HG03103 (cell line): ENCODE data around the gene LTBP3.
A peak's percentile ranks its signal among the peaks of the same experiment; 100 is the strongest.

ENCODE experiments used
- ATAC-seq: cut with Tn5 transposase; IDR thresholded peaks from one replicate; pipeline ENCODE4 v1.9.1; 2021; ENCODE audit warnings: low read depth; ENCODE audit not compliant: unreplicated experiment

LTBP3 gene

GRCh38 chr11:65558002-65558929 is at the start of gene LTBP3:
LTBP3 (minus strand) TSS chr11:65558359; CDS start chr11:65557959, 400 bp downstream.
- ATAC-seq, result no peak

GRCh38 chr11:65606876-65607613 is 48.9 kb upstream of the LTBP3 start:
- no peak for ATAC-seq

- ATAC-seq, result no peak
Observed at GRCh38 chr11:65604258-65604657, 46.1 kb upstream of the LTBP3 start.

GRCh38 chr11:65599955-65600246 is 41.7 kb upstream of the LTBP3 start:
- no peak for ATAC-seq

DNA sequence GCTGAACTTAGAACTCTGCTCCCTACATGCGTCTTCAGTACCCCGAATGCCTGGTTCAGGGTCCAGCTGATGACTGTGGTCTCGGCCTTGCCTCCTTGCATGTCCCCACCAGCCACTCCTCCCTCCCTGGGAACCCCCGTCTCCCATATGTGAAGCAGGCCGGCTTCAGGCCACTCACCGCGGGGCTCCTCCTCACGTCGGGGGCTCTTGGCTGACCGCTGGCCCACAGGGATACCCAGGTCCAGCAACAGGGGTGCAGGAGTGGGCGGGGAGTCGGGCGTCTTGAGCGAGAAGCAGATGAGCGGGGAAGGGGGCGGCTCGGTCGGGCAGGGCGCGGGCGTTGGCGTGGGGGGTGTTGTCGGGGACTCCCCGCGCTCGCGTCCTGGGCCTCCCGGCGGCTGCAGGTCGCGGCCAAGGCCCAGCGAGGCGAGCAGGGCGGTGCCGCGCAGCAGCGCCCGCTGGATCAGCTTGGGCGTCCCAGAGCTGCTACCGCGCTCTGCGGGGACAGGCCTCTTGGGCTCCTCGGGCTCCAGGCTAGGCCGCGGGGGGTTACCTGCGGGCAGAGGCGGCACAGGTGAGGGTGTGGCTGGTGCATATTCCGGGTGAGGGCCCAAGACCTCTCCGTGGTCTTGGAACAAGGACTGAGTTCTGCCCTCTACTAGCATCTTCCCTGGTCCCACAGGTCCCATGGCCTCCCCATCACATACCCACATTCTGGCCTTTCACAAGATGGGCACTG is 41.2 kb upstream of the LTBP3 start:
- no peak for ATAC-seq

- ATAC-seq, result no peak
Observed at GRCh38 chr11:65598258-65598699, 40.1 kb upstream of the LTBP3 start.

DNA sequence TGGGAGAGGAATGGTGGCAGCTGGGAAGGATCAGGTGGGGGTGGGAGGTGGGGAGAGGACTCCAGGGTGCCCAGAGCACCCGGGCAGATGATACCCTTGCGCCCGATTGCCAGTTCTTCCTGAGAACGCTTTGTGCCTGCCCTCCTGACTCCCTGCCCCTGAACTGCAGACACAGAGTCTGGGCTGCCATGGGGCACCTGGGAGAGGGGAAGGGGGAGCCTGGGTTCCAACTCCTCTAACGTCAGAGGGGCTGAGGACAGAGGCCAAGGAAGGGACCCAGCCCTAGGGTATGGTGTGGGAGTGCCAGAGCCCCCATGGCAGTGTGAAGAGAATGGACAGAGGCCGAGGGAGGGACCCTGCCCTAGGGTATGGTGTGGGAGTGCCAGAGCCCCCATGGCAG is 38.4 kb upstream of the LTBP3 start:
- ATAC-seq, result no peak

DNA sequence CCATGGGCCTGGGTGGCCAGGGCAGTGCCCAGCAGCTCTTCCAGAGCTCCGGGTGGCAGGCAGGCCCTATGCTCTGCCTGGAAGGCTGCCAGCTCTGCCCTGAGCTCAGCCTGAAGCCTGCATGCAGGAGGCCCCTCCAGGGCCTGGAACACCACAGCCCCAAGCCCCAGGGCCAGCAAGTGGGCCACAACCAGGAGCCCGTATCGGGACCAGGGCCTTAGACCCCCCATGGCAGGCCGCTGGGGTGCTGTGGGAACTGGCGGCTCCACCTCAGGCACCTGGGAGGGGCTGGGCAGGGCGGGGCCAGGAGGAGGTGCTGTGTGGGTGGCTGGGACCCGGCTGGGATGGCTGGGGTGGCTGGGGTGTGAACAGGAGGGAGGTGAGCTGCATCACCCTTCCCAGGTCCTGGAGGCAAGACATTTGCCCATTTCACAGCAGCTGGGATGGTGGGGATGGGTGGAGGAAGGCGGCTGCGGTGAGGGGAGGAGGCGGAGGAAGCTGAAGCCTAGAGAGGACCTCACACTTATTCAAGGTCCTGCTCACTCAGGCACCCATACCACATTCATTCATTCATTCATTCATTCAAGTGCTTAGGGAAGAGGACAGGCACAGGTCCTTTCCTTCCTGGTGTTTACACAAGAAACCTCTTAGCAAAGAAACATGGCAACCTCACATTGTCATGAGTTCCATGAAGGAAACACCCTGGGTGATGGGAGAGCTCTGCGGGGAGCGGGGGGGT is 37.6 kb upstream of the LTBP3 start, which contains the start of gene KCNK7:
KCNK7 (minus strand) TSS at position 258 of the 739 bp plus-strand sequence; CDS start at position 230, 28 bp downstream.
- no peak for ATAC-seq

DNA sequence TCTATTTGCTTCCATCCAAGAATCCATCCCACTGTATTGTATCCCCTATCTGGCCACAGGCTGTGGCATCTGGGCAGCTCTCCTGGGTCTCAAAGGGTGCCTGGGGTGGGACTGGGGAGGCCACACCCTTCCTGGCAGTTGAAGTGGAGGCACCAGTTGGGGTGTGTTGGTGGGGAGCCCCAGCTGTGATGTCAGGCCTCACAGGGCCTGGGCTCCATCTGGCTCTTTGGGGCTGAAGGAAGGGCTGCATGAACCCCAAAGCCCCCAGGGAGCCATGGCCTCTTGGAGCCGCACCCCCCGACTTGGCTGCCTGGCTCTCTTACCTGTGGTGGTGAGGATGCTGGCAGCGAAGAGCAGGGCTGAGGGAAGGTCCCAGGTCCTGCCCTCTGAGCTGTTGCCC is 37.0 kb upstream of the LTBP3 start:
- ATAC-seq, result no peak

GRCh38 chr11:65593518-65594414 is 35.6 kb upstream of the LTBP3 start:
- ATAC-seq, result no peak

DNA sequence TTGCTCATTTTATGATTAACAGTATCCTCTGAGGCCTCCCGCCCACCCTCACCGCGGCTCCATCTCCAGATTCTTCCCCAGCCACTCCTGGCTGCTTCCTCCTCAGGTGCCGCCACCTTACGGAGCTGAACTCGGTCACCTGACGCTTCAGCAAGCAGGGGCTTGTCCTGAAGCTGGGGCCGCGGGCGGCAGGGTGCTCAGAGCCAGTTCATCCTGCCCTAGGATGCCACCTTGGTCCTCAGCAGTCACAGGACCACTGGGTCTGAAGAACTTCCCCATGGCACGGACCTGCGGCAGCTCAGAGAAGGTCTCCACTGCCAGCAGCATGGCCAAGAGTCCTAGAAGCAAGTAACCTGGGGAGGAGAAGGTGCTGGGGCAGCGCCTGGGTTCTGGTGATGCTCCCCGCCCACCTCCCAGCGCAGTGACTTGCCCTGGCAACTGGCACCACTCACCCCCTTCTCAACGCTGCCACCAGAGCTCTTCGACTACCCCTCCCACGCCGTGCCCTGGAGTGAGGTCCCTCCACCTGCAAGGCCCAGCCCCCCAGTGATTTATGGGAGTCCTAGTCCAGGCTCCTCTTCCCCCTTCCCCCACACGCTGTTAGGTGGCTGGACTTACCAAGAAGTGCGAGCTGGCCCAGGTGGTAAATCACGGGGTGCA is 34.8 kb upstream of the LTBP3 start:
- no peak for ATAC-seq

DNA sequence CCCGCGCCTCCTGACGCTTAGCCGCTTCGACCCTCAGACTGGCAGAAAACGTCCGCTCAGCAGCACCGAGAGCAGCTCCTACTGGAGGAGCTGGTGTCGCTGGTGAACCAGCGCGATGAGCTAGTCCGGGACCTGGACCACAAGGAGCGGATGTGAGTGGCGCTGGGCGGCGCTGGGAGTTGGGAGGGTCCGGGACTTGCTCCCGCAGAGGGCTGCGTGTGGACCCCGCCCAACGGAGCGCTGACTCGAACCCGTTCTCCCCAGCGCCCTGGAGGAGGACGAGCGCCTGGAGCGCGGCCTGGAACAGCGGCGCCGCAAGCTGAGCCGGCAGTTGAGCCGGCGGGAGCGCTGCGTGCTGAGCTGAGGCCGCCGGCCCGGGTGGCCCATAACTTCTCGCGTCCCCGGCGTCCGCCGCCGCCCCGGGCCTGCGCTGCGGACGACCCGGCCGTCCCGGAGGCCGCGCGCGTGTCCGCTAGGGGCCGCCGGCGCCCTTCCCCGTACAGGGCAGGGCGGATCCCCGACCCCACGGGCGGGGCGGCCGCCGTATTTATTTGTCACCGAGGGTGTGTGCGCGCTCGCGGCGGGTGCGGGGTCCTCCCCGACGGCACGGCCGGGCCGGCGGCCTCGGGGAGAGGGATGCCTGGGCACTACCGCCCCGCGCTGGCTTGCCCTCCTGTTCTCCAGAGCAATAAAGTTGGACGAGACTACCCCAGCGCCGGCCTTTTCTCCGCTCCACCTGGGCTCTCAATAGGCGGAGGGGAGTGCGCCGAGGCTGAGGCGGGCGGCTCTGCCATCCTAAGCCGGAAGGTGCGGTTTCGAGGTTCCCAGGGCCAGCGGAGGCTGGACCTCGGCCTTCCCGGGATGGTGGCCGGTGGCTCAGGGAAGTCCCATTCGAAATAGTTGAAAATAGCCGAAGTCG is 34.0 kb upstream of the LTBP3 start:
- no peak for ATAC-seq

- ATAC-seq, result no peak
Observed at GRCh38 chr11:65590240-65590738, 32.1 kb upstream of the LTBP3 start.

- no peak for ATAC-seq
Observed at GRCh38 chr11:65589444-65590239, 31.5 kb upstream of the LTBP3 start.

DNA sequence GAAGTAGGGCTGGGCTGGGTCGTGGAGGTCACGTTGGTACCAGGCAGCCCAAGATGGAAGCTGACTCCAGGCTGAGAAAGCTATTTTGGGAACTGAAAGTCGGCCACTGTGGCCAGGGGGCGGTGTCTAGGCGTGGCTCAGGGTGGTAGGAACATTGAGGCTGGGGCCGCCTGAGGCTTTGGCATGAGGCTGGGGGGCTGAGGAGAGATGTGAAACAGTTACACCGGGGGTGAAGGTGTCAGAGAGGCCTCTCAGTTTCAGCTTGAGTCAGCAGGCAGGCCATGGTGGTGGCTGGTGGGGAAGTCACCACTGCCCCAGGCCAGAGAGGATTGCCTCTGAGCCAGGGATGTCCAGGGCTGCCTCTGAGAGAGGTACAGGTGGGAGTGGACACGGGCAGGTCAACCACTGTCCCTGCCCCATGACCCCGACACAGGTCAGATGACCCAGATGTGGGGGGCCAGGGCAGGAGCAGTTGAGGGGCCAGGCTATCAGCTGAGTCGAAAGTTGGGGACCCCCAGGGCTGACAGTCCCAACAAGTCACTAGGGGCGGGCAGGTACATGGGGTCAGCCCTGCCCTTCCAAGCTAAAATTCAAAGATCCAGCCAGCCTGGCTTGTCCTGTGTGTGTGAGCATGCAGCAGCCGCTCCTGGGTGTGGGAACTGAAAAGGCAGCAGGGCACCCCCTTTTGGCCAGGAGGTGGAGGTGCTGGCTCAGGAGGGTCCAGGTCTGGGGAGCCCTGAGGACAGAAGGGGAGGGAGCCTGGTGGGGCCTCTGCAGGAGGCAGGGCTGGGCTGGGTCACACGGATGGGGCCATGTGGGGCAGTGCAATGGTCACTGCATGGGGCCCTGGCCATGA is 30.3 kb upstream of the LTBP3 start:
- ATAC-seq, result peak; percentile 60

GRCh38 chr11:65586676-65587075 is 28.5 kb upstream of the LTBP3 start:
- ATAC-seq, result no peak
